Choroid plexus epithelial cell (primary cell): ENCODE data around the gene ATG10.

ENCODE experiments used
- DNase-seq: peaks from one replicate; pipeline ENCODE4 v3.0.0-alpha.2; 2010; ENCODE audit warnings: low read depth
- H3K4me3 ChIP-seq: 2 replicates; pipeline ENCODE4 v1.5.1; 2011; ENCODE audit warnings: low read depth, mild to moderate bottlenecking, control low read depth, low read length, moderate library complexity
- TF ChIP-seq, protein P1 (sequence below): conservative IDR thresholded peaks from 2 replicates; pipeline ENCODE4 v1.5.1; 2011; ENCODE audit warnings: low read depth, mild to moderate bottlenecking, control low read depth, inconsistent platforms, low read length, moderate library complexity

Gene ATG10

GRCh38 chr5:82225525-82226172 is 253.8 kb downstream of the ATG10 start:
- TF ChIP-seq, protein P1, sequence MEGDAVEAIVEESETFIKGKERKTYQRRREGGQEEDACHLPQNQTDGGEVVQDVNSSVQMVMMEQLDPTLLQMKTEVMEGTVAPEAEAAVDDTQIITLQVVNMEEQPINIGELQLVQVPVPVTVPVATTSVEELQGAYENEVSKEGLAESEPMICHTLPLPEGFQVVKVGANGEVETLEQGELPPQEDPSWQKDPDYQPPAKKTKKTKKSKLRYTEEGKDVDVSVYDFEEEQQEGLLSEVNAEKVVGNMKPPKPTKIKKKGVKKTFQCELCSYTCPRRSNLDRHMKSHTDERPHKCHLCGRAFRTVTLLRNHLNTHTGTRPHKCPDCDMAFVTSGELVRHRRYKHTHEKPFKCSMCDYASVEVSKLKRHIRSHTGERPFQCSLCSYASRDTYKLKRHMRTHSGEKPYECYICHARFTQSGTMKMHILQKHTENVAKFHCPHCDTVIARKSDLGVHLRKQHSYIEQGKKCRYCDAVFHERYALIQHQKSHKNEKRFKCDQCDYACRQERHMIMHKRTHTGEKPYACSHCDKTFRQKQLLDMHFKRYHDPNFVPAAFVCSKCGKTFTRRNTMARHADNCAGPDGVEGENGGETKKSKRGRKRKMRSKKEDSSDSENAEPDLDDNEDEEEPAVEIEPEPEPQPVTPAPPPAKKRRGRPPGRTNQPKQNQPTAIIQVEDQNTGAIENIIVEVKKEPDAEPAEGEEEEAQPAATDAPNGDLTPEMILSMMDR = peak; percentile 92
- no peak overlapping the region for H3K4me3 ChIP-seq
- DNase-seq = peak; percentile 77

DNA sequence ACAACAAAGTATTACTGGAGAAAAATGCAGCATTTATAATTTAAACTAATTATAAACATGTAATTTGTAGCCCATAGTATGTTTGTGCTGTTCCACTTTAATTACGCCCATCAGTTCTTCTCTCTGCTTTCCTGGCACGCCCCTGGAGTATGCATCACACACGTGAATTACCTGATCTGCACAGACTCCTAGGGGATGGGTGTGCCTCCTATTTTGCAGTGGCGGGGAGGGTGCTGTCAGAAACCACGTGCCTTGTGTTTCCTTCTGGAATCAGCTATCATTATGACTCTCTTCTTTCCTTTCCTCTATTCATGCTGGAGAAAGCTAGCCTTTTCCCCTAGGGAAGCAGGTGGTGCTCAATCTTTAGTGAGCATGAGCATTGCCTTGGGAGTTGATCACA is 263.1 kb downstream of the ATG10 start:
- no peak for DNase-seq
- TF ChIP-seq, protein P1 = no peak
- H3K4me3 ChIP-seq = no peak overlapping the region

DNA sequence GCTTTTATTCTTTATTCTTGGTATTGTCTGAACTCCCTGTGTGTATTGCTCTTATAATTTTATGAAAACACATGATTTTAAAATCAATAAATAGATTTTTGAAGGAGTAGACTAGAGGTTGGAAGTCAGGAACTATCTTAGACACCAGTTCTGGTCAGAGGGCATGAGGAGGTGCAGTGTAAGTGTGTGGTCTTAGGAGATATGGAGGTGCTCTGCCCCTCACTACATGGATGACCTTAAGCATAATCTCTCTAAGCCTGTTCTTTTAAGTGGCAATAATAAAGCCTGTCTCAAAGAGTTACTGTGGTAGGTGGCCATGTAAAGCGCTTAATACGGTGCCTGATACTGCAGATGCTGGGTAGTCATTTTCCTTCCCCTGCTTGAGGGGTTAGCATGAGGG is 272.3 kb downstream of the ATG10 start:
- TF ChIP-seq, protein P1 = no peak
- DNase-seq = no peak

GRCh38 chr5:82244854-82245635 is 273.2 kb downstream of the ATG10 start:
- DNase-seq = peak; percentile 31
- H3K4me3 ChIP-seq = no peak overlapping the region
- TF ChIP-seq, protein P1 = no peak

More for the DNA sequence above, 272.3 kb downstream of the ATG10 start:
- no peak overlapping the region for H3K4me3 ChIP-seq

GRCh38 chr5:82246960-82247574 is 275.2 kb downstream of the ATG10 start:
- H3K4me3 ChIP-seq = no peak overlapping the region
- no peak for DNase-seq
- TF ChIP-seq, protein P1 = no peak

DNA sequence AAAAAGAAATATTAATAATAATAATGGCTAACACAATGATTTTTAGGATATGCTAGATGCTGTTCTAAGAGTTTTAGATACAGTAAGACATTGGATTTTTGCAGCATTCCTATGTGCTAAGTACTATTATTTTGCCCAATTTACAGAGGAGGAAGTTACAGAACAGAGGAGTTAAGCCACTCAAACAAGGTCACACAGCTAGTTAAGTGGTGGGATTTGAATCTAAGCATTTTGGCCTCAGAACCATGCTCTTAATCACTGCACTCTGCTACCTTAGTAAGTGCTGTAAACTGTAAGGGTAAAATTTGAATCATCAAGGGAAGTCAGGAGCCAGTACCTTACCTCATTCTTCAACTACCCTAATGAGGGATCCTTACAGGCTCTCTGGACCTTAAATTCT is 280.9 kb downstream of the ATG10 start:
- TF ChIP-seq, protein P1 = no peak
- DNase-seq = no peak
- H3K4me3 ChIP-seq = no peak overlapping the region
